ENCODE data around the gene SLC22A12.

SLC22A12 gene

GRCh38 chr11:64647019-64647779, 56.2 kb downstream of the SLC22A12 start:
- DNase-seq (ENCODE audit: low read depth in 2 of 2) = no peak

GRCh38 chr11:64648551-64648950, 57.5 kb downstream of the SLC22A12 start:
- DNase-seq (ENCODE audit: low read depth in 2 of 2) = no peak

- no peak for DNase-seq (ENCODE audit: low read depth in 2 of 2)
Observed at GRCh38 chr11:64649291-64649697, 58.3 kb downstream of the SLC22A12 start.

- DNase-seq (ENCODE audit: low read depth in 2 of 2) = no peak
Observed at GRCh38 chr11:64650923-64651523, 60.0 kb downstream of the SLC22A12 start.

All from stimulated activated CD8-positive, alpha-beta memory T cell treated with anti-CD3 and anti-CD28 coated beads, Interleukin-2, amount 100 ng/mL, for 1 hour (primary cell).